ENCODE data around the gene DCPS.
"Not testable (repeated sequence)": the region's sequence is repeated elsewhere in the genome, so short reads cannot be mapped to it uniquely, and the experiment has no call there.

DCPS gene

GRCh38 chr11:126391286-126391954 lies 87.6 kb downstream of the DCPS start:
- no peak overlapping the region for H3K4me3 ChIP-seq (ENCODE audit: low read length)
- TF ChIP-seq CTCF (conservative IDR thresholded peaks at IDR 0.05; ENCODE audit: low read depth, low read length), result no peak
- no peak for DNase-seq (ENCODE audit: low read depth)

GRCh38 chr11:126391970-126392632 lies 88.2 kb downstream of the DCPS start:
- peak; percentile 53 for TF ChIP-seq CTCF (conservative IDR thresholded peaks at IDR 0.05; ENCODE audit: low read depth, low read length)
- DNase-seq (ENCODE audit: low read depth), result no peak
- H3K4me3 ChIP-seq (ENCODE audit: low read length), result no peak overlapping the region

GRCh38 chr11:126392633-126393013 lies 88.8 kb downstream of the DCPS start:
- no peak overlapping the region for H3K4me3 ChIP-seq (ENCODE audit: low read length)

GRCh38 chr11:126393143-126393542 lies 89.3 kb downstream of the DCPS start:
- H3K4me3 ChIP-seq (ENCODE audit: low read length), result no peak overlapping the region
- DNase-seq (ENCODE audit: low read depth), result no peak
- TF ChIP-seq CTCF (conservative IDR thresholded peaks at IDR 0.05; ENCODE audit: low read depth, low read length), result no peak

More at GRCh38 chr11:126392633-126393013, 88.8 kb downstream of the DCPS start:
- no peak for TF ChIP-seq CTCF (conservative IDR thresholded peaks at IDR 0.05; ENCODE audit: low read depth, low read length)
- DNase-seq (ENCODE audit: low read depth), result no peak

- no peak for TF ChIP-seq CTCF (conservative IDR thresholded peaks at IDR 0.05; ENCODE audit: low read depth, low read length)
- DNase-seq (ENCODE audit: low read depth), result no peak
- no peak overlapping the region for H3K4me3 ChIP-seq (ENCODE audit: low read length)
These were observed 90.2 kb downstream of the DCPS start for GRCh38 chr11:126394036-126394435.

GRCh38 chr11:126394634-126395072 lies 90.8 kb downstream of the DCPS start:
- DNase-seq (ENCODE audit: low read depth), result not testable (repeated sequence)

More at GRCh38 chr11:126394634-126395072, 90.8 kb downstream of the DCPS start:
- not testable (repeated sequence) for H3K4me3 ChIP-seq (ENCODE audit: low read length)

Data from retinal pigment epithelial cell (primary cell).